ENCODE results near the gene HOXB1.

HOXB1 gene

DNA sequence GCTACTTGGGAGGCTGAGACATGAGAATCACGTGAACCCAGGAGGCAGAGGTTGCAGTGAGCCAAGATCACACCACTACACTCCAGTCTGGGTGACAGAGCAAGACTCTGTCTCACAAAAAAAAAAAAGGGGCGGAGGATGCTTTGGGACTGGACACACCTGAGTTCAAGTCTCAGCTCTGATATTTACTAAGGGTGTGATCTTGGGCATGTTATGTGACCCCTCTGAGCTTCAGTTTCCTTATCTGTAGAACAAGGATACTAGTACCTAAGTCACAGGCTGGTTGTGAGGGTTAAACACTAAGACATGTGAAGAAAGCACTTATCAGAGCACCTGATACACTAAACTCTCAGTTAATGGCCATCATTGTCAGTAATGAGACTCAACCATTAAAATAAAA, 25.9 kb downstream of the HOXB1 start:
- TF ChIP-seq, protein P1, sequence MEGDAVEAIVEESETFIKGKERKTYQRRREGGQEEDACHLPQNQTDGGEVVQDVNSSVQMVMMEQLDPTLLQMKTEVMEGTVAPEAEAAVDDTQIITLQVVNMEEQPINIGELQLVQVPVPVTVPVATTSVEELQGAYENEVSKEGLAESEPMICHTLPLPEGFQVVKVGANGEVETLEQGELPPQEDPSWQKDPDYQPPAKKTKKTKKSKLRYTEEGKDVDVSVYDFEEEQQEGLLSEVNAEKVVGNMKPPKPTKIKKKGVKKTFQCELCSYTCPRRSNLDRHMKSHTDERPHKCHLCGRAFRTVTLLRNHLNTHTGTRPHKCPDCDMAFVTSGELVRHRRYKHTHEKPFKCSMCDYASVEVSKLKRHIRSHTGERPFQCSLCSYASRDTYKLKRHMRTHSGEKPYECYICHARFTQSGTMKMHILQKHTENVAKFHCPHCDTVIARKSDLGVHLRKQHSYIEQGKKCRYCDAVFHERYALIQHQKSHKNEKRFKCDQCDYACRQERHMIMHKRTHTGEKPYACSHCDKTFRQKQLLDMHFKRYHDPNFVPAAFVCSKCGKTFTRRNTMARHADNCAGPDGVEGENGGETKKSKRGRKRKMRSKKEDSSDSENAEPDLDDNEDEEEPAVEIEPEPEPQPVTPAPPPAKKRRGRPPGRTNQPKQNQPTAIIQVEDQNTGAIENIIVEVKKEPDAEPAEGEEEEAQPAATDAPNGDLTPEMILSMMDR (IDR thresholded peaks at IDR 0.05; ENCODE audit: insufficient read depth, low read depth, low read length, missing control alignments): no peak
- no peak overlapping the region for H3K4me3 ChIP-seq (ENCODE audit: low read length)
- DNase-seq (ENCODE audit: low read depth): no peak

DNA sequence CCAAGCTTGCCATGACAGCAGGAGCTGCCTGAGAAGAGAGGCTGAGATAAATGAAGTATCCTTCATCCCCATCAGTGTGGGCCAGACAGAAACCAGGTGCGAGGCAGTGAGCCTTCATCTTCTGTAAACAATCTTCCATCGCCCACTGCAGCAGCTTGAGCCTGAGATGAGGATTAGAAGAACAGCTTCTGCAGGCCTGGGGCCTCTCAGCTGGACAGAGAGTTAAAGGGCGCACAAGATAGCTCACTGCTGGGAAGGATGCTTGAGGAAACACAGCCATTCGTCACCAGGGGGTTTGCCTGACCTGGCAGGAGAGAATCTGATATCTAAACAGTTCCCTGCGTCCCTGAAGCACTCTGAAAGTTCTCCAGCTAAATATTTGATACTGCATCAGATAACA, 27.1 kb downstream of the HOXB1 start:
- no peak overlapping the region for H3K4me3 ChIP-seq (ENCODE audit: low read length)
- no peak for DNase-seq (ENCODE audit: low read depth)
- TF ChIP-seq, protein P1 (IDR thresholded peaks at IDR 0.05; ENCODE audit: insufficient read depth, low read depth, low read length, missing control alignments): no peak

DNA sequence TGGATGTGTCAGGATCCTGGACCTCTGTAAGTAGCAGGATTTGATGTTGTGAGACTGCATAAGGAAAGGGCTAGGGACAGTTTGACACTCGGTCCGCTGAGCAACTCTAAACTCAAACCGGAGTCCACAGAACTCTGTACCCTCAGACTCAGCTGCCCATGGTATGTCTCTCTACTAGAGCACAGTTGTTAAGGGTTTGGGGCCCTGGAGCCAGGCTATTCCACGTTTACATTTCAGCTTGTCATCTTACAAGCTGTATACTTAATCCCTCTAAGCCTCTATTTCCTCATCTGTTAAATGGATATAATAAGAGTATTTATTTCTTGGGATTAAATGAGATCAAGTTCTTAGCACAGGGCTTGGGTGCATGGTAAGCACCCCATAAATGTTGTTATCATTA, 27.9 kb downstream of the HOXB1 start:
- TF ChIP-seq, protein P1 (IDR thresholded peaks at IDR 0.05; ENCODE audit: insufficient read depth, low read depth, low read length, missing control alignments): no peak
- H3K4me3 ChIP-seq (ENCODE audit: low read length): no peak overlapping the region
- DNase-seq (ENCODE audit: low read depth): no peak

DNA sequence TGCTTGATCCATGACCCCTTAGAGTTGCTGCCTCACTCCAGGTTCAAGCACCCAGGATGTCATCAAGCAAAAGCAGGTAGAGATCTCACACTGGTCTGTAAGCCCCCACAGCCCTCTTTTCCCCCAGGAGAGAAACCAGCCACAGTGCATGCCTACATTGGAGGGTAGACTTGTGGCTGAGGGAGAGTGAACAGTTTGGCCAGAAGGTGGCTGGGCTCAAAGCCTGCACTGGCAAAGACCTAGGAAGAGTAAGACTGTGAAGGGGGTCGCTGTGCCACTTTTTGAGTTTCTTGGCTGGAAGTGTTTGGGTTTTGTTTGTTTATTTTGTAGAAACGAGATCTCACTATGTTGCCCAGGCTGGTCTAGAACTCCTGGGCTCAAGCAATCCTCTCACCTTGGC, 28.5 kb downstream of the HOXB1 start:
- DNase-seq (ENCODE audit: low read depth): no peak
- TF ChIP-seq, protein P1 (IDR thresholded peaks at IDR 0.05; ENCODE audit: insufficient read depth, low read depth, low read length, missing control alignments): no peak
- no peak overlapping the region for H3K4me3 ChIP-seq (ENCODE audit: low read length)

DNA sequence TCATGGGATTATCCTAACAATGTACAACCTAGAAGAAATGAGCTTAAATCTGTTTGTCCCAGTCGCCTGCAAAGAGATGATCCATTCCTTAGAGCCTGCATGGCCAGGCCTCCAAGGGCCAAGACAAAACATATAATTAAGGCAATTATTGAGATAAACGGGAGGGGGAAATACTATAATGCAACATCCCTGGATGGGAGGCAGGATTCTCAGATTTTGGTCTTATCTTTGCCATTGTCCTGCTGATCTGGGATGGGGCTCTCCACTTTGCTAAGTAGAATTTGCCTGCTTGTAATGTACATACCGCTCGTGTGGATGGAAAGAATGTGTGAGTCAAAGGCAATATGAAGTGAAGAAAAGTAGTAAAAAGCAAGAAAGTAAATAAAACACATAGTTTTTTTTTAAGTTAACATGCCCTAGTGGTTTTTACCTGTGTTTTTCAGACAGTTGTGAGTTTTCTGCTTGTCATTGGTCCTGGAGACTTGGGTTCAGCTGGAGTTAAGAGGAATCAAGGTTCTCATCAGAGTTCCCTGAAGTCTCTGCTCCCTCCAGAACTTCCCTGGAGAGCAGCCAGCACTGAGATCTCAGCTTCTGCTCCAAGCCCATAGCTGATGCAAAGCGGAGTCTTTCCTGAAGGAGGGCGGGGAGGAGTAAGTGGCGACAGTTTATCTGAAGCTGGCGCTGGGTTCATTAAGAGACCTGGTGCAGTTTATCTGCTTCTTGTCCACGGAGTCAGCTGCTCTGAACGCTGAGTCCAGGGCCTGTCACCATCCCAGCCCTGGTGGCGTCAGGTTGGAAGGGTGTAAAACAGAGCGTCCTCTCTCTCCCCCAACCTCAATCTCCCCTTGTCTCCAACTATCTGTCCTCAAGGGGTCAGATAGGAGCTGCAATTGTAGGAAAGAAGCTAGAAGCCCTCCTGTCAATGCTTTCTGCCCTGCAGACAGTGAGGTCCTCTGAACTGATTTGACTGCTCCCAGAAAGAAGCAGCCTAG, 30.1 kb downstream of the HOXB1 start:
- TF ChIP-seq, protein P1 (IDR thresholded peaks at IDR 0.05; ENCODE audit: insufficient read depth, low read depth, low read length, missing control alignments): no peak
- no peak overlapping the region for H3K4me3 ChIP-seq (ENCODE audit: low read length)
- DNase-seq (ENCODE audit: low read depth): no peak

DNA sequence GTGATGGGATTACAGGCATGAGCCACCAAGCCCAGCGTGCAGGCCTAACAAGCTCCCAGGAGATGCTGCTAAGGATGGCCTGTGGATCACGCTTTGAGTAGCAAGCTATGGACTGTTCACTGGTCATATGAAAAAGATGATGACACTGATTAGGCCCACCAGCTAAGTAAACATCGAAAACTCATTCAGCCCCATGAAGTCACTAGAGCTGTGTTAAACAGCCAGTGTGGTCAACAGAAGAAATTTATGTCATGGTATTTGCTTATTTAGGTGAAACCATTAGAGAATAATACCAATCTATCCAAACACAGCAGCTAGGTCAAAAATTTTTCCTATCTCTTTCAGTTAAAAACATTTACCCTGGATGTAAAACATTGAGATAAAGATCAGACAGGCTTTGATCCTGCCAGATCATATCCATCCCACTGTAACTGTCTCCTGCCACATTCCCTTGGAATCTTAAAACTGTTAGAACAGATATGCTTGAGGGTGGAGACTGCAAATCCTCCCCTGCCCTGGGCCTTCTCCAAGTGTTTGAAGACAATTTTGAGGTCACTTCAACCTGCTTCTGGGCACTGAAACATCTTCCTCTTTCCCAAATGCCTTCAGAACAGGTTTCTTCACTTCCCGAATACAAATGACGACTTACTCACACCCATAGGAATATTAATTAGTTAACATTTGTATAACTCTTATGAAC, 30.9 kb downstream of the HOXB1 start:
- TF ChIP-seq, protein P1 (IDR thresholded peaks at IDR 0.05; ENCODE audit: insufficient read depth, low read depth, low read length, missing control alignments): no peak
- H3K4me3 ChIP-seq (ENCODE audit: low read length): no peak overlapping the region
- no peak for DNase-seq (ENCODE audit: low read depth)
